Transverse colon (tissue), 4 donors: Measurements from ENCODE around the gene GLIS2. TPM values are rescaled to one million over a fixed set of nuclear protein-coding genes. Genes with fewer than 3 reads are reported as not detected.

Experiments
- DNase-seq: peaks from one replicate; pipeline ENCODE4 v3.0.0-alpha.2; 2019
- H3K27ac ChIP-seq, 4 donors: fragments of 200-600 bp; sonication (generic); 2 replicates each; pipeline ENCODE4 v1.5.1; 2016 to 2018; ENCODE audit warnings: inconsistent platforms in 4 of 4
- H3K27me3 ChIP-seq: fragments of 200-600 bp; sonication (generic); 2 replicates; pipeline ENCODE4 v1.5.1; 2017; ENCODE audit warnings: inconsistent platforms
- H3K36me3 ChIP-seq, 4 donors: fragments of 200-600 bp; sonication (generic); 2 replicates each; pipeline ENCODE4 v1.5.1; 2017 to 2019; ENCODE audit warnings: inconsistent platforms in 4 of 4
- H3K4me1 ChIP-seq, 4 donors: fragments of 200-600 bp; sonication (generic); 2 replicates each; pipeline ENCODE4 v1.5.1; 2017 to 2020; ENCODE audit warnings: inconsistent platforms in 4 of 4
- H3K4me3 ChIP-seq, 4 donors: fragments of 200-600 bp; sonication (generic); 1 replicate in 1 of 4; 2 replicates in 3 of 4; pipeline versions ENCODE4 v1.5.1 to v1.6.1; 2017 to 2019; ENCODE audit warnings: inconsistent platforms in 4 of 4
- H3K9me3 ChIP-seq, 2 donors: fragments of 200-600 bp; sonication (generic); 2 replicates each; pipeline ENCODE4 v1.5.1; 2017 to 2019; ENCODE audit warnings: inconsistent platforms in 2 of 2
- CTCF ChIP-seq, 5 experiments: fragments of 200-600 bp in 3 of 5; fragments of 450-650 bp in 2 of 5; sonication (generic) in 3 of 5; IDR thresholded peaks; 1 replicate in 2 of 5; 2 replicates in 3 of 5; pipeline ENCODE4 v1.5.1; 2016 to 2017; ENCODE audit warnings: antibody characterized with exemption in 5 of 5, inconsistent platforms in 3 of 5, mild to moderate bottlenecking in 2 of 5, moderate library complexity in 1 of 5
- EP300 ChIP-seq: sonication (generic); formaldehyde crosslinking; IDR thresholded peaks from one replicate; pipeline ENCODE4 v1.6.1; 2017; ENCODE audit warnings: antibody characterized with exemption, low read depth
- POLR2A ChIP-seq: fragments of 450-650 bp; IDR thresholded peaks from one replicate; pipeline ENCODE4 v1.6.1; 2016; ENCODE audit warnings: antibody characterized with exemption, mild to moderate bottlenecking, moderate library complexity
- POLR2AphosphoS5 ChIP-seq, 3 donors: sonication (generic); formaldehyde crosslinking; IDR thresholded peaks; one replicate each; pipeline ENCODE4 v1.6.1; 2016; ENCODE audit warnings: antibody characterized with exemption in 3 of 3
- WGBS, 2 donors: methylation state at CpG; one replicate each; pipeline ENCODE4 v1.1.5; 2018; ENCODE audit warnings: low coverage in 1 of 2; 5-methylcytosine and 5-hydroxymethylcytosine counted together
- in situ Hi-C, 4 donors: fragments of 200-750 bp; cut with MboI; loops; one replicate each; pipeline versions ENCODE4 v1.15.0 to v1.15.1; 2017; ENCODE audit warnings: low sequenced_read_pairs in 3 of 4, low pct_ligation_motif_present in 1 of 4, low pct_unique_long_range_greater_than_20kb in 1 of 4
- intact Hi-C: fragments of 100-400 bp; cut with DNase I; formaldehyde crosslinking; loops from one replicate; pipeline ENCODE4 v1.15.1; 2023; ENCODE audit warnings: low total_unique reads
- total RNA-seq, 4 donors: library from RNA; depleted of rRNA; stranded (reverse); fragments of >200 nt; gene quantifications; one replicate each; pipeline ENCODE4 v1.1.0, GENCODE V29; 2016

Gene GLIS2
- total RNA-seq, 4 donors from 2014 or later = 0.68 to 5.0 (median 1.8) TPM

GRCh38 chr16:4381072-4381934 lies 65.4 kb downstream of the GLIS2 start:
- H3K4me3 ChIP-seq = no peak overlapping the region
- H3K27me3 ChIP-seq = no peaks in the 10 kb centered on the region

GRCh38 chr16:4381935-4382794 lies 66.3 kb downstream of the GLIS2 start:
- Histone ChIP-seq H3K27ac (no peak overlapping the region), H3K27me3 (no peaks in the 10 kb centered on the region), H3K4me1 (peaks cover 4 to 14% (median 7%) of the 10 kb centered on the region in 4 donors), H3K36me3 (no peaks in the 10 kb centered on the region), H3K4me3 (no peak overlapping the region), H3K9me3 (no peaks in the 10 kb centered on the region)
- 89% methylated on average over 29 of the region's 55 CpGs; no CpG with 5 or more reads in 1 of the 2 donors for WGBS, 2 donors
- in situ Hi-C loops (no loop called here), intact Hi-C loops (no loop called here)
- DNase-seq = no peak
- no peak for TF ChIP-seq CTCF (IDR thresholded peaks at IDR 0.05)
- TF ChIP-seq POLR2AphosphoS5 (IDR thresholded peaks at IDR 0.05) = no peak
- no peak for TF ChIP-seq POLR2A
- no peak for TF ChIP-seq EP300

More at GRCh38 chr16:4381072-4381934, 65.4 kb downstream of the GLIS2 start:
- intact Hi-C loops (no loop called here), in situ Hi-C loops (no loop called here)
- 94% methylated on average over 56 of the region's 59 CpGs; no CpG with 5 or more reads in 1 of the 2 donors for WGBS, 2 donors
- no peaks in the 10 kb centered on the region for H3K36me3 ChIP-seq
- DNase-seq = no peak
- H3K4me1 ChIP-seq = peaks cover 4 to 22% (median 13%) of the 10 kb centered on the region in 4 donors
- no peak for TF ChIP-seq POLR2AphosphoS5 (IDR thresholded peaks at IDR 0.05)
- no peaks in the 10 kb centered on the region for H3K9me3 ChIP-seq
- H3K27ac ChIP-seq = no peak overlapping the region

GRCh38 chr16:4382795-4383357 lies 67.0 kb downstream of the GLIS2 start:
- intact Hi-C loops (no loop called here), in situ Hi-C loops (no loop called here)
- no peak overlapping the region for H3K4me3 ChIP-seq
- no peaks in the 10 kb centered on the region for H3K9me3 ChIP-seq
- H3K4me1 ChIP-seq = peaks cover 0 to 7% (median 2%) of the 10 kb centered on the region in 4 donors
- TF ChIP-seq CTCF (IDR thresholded peaks at IDR 0.05) (no peak), EP300 (no peak), POLR2AphosphoS5 (IDR thresholded peaks at IDR 0.05) (no peak), POLR2A (no peak)
- no peaks in the 10 kb centered on the region for H3K27me3 ChIP-seq
- H3K36me3 ChIP-seq = no peaks in the 10 kb centered on the region
- no peak for DNase-seq
- 95% methylated on average over 21 of the region's 21 CpGs; no CpG with 5 or more reads in 1 of the 2 donors for WGBS, 2 donors
- no peak overlapping the region for H3K27ac ChIP-seq

- Histone ChIP-seq H3K4me1 (peaks cover 0 to 5% (median 0%) of the 10 kb centered on the region in 4 donors), H3K9me3 (no peaks in the 10 kb centered on the region), H3K27ac (no peak overlapping the region), H3K36me3 (no peaks in the 10 kb centered on the region), H3K27me3 (no peaks in the 10 kb centered on the region), H3K4me3 (no peak overlapping the region)
- TF ChIP-seq CTCF (IDR thresholded peaks at IDR 0.05) (no peak), POLR2A (no peak), POLR2AphosphoS5 (IDR thresholded peaks at IDR 0.05) (no peak), EP300 (no peak)
- intact Hi-C loops = no loop called here
- in situ Hi-C loops = no loop called here
- no peak for DNase-seq
- WGBS, 2 donors = 92% methylated on average over 12 of the region's 12 CpGs; no CpG with 5 or more reads in 1 of the 2 donors
These were observed 68.0 kb downstream of the GLIS2 start for GRCh38 chr16:4383591-4384444.
